Measurements from ENCODE around the gene NME3. TPM values are rescaled to one million over a fixed set of nuclear protein-coding genes. Genes with fewer than 3 reads are reported as not detected.

The NME3 gene
- total and polyA plus RNA-seq, 2 of the 13 experiments (the other 11 are each of a cell fraction or from before 2014, with no cell fraction given): 10.4 to 15.9 TPM

GRCh38 chr16:1793578-1794220 is 22.4 kb upstream of the NME3 start, which contains the start of gene IGFALS (continued):
- TF ChIP-seq GPBP1L1 (CRISPR knock-in tag; IDR thresholded peaks at IDR 0.05) (no peak), ZNF7 (CRISPR knock-in tag; IDR thresholded peaks at IDR 0.05) (no peak), ZNF253 (CRISPR knock-in tag; IDR thresholded peaks at IDR 0.05; ENCODE audit: borderline replicate concordance) (no peak), ZNF816 (CRISPR knock-in tag; IDR thresholded peaks at IDR 0.05; ENCODE audit: borderline replicate concordance) (no peak), ZNF772 (CRISPR knock-in tag; IDR thresholded peaks at IDR 0.05) (0 out of 2 replicates have a peak, but pooled peaks have one; percentile 23), CREM (IDR thresholded peaks at IDR 0.05) (no peak), CREM (CRISPR knock-in tag; IDR thresholded peaks at IDR 0.05) (no peak), ZNF17 (CRISPR knock-in tag; IDR thresholded peaks at IDR 0.05) (no peak), ZFP90 (CRISPR knock-in tag; IDR thresholded peaks at IDR 0.05; ENCODE audit: borderline replicate concordance) (no peak), ZNF891 (CRISPR knock-in tag; IDR thresholded peaks at IDR 0.05) (no peak; the same call in 1 of the 2 replicates), HMGXB3 (CRISPR knock-in tag; IDR thresholded peaks at IDR 0.05; ENCODE audit: borderline replicate concordance) (no peak), CTCF (CRISPR knock-in tag; IDR thresholded peaks at IDR 0.05) (peak; percentile 25; the same call in 1 of the 2 replicates), PATZ1 (CRISPR knock-in tag; IDR thresholded peaks at IDR 0.05) (peak; percentile 47; the same call in 1 of the 2 replicates), CENPX (CRISPR knock-in tag; IDR thresholded peaks at IDR 0.05) (no peak), SOX5 (CRISPR knock-in tag; IDR thresholded peaks at IDR 0.05; ENCODE audit: borderline replicate concordance) (no peak), ZNF775 (CRISPR knock-in tag; IDR thresholded peaks at IDR 0.05; ENCODE audit: borderline replicate concordance) (no peak), RELA (CRISPR knock-in tag; IDR thresholded peaks at IDR 0.05) (no peak), FOSL2 (CRISPR knock-in tag; IDR thresholded peaks at IDR 0.05) (no peak), GTF3A (CRISPR knock-in tag; conservative IDR thresholded peaks at IDR 0.05) (no peak)

Data from HepG2 (cell line).